ENCODE results near the gene USP5. TPM values are rescaled to one million over a fixed set of nuclear protein-coding genes. Genes with fewer than 3 reads are reported as not detected.

The USP5 gene
- total RNA-seq, 3 donors from 2014 or later (not counting 1 experiment from before 2014, with no cell fraction given): 48.3 to 67.2 (median 57.2) TPM

- H3K4me3 Mint-ChIP-seq: no peak overlapping the region
- no peak for TF ChIP-seq CTCF (IDR thresholded peaks at IDR 0.05)
- no peak overlapping the region for H3K27ac ChIP-seq (ENCODE audit: low read length)
- no peaks in the 10 kb centered on the region for H3K9me3 Mint-ChIP-seq
- H3K4me3 ChIP-seq (ENCODE audit: low read length): no peak overlapping the region
- H3K27me3 Mint-ChIP-seq (ENCODE audit: low read depth in 2 of 2): no peaks in the 10 kb centered on the region
- H3K9me3 ChIP-seq (ENCODE audit: control insufficient read depth, insufficient read depth, low read length): no peaks in the 10 kb centered on the region
- H3K4me1 Mint-ChIP-seq: peaks cover 8 to 26% of the 10 kb centered on the region in 2 donors
- no peaks in the 10 kb centered on the region for H3K36me3 Mint-ChIP-seq
- H3K27ac Mint-ChIP-seq: no peak overlapping the region
- no peaks in the 10 kb centered on the region for H3K36me3 ChIP-seq (ENCODE audit: control insufficient read depth, insufficient read depth, low read length)
- no peaks in the 10 kb centered on the region for H3K27me3 ChIP-seq (ENCODE audit: control insufficient read depth, insufficient read depth, low read length)
- peaks cover 15% of the 10 kb centered on the region for H3K4me1 ChIP-seq (ENCODE audit: control insufficient read depth, insufficient read depth, low read length)
- ATAC-seq (no peak), DNase-seq (no peak)
- intact Hi-C loops (cut with micrococcal nuclease): no loop called here
- WGBS (ENCODE audit: insufficient coverage): 100% methylated on average over 2 of the region's 2 CpGs
Observed at GRCh38 chr12:6847676-6848075, 4.3 kb upstream of the USP5 start.

- Histone ChIP-seq H3K9me3 (ENCODE audit: control insufficient read depth, insufficient read depth, low read length) (no peaks in the 10 kb centered on the region), H3K27ac (ENCODE audit: low read length) (no peak overlapping the region), H3K36me3 (ENCODE audit: control insufficient read depth, insufficient read depth, low read length) (no peaks in the 10 kb centered on the region), H3K27me3 (ENCODE audit: control insufficient read depth, insufficient read depth, low read length) (no peaks in the 10 kb centered on the region), H3K4me3 (ENCODE audit: low read length) (no peak overlapping the region), H3K4me1 (ENCODE audit: control insufficient read depth, insufficient read depth, low read length) (peaks cover 22% of the 10 kb centered on the region)
- H3K4me3 Mint-ChIP-seq: no peak overlapping the region
- TF ChIP-seq CTCF (IDR thresholded peaks at IDR 0.05): no peak
- ATAC-seq: no peak
- intact Hi-C loops (cut with micrococcal nuclease): no loop called here
- no peaks in the 10 kb centered on the region for H3K36me3 Mint-ChIP-seq
- no peak for DNase-seq
- H3K27me3 Mint-ChIP-seq (ENCODE audit: low read depth in 2 of 2): no peaks in the 10 kb centered on the region
- H3K27ac Mint-ChIP-seq: peak overlapping the region in 1 of 2 donors; percentile 55
- H3K4me1 Mint-ChIP-seq: peaks cover 8 to 43% of the 10 kb centered on the region in 2 donors
- 53% methylated on average over 2 of the region's 2 CpGs for WGBS (ENCODE audit: insufficient coverage)
- H3K9me3 Mint-ChIP-seq: no peaks in the 10 kb centered on the region
Observed at GRCh38 chr12:6849427-6849826, 2.5 kb upstream of the USP5 start.

GRCh38 chr12:6849976-6850560, 1.9 kb upstream of the USP5 start:
- H3K4me1 ChIP-seq (ENCODE audit: control insufficient read depth, insufficient read depth, low read length): peaks cover 22% of the 10 kb centered on the region
- H3K9me3 Mint-ChIP-seq: no peaks in the 10 kb centered on the region
- 92% methylated on average over 10 of the region's 10 CpGs for WGBS (ENCODE audit: insufficient coverage)
- no peak overlapping the region for H3K4me3 ChIP-seq (ENCODE audit: low read length)
- peak overlapping the region in 1 of 2 donors; percentile 55 for H3K27ac Mint-ChIP-seq
- intact Hi-C loops (cut with micrococcal nuclease): no loop called here
- H3K27me3 ChIP-seq (ENCODE audit: control insufficient read depth, insufficient read depth, low read length): no peaks in the 10 kb centered on the region
- H3K27me3 Mint-ChIP-seq (ENCODE audit: low read depth in 2 of 2): no peaks in the 10 kb centered on the region
- peaks cover 8 to 43% of the 10 kb centered on the region in 2 donors for H3K4me1 Mint-ChIP-seq
- no peak overlapping the region for H3K27ac ChIP-seq (ENCODE audit: low read length)
- no peaks in the 10 kb centered on the region for H3K36me3 Mint-ChIP-seq
- ATAC-seq (no peak), DNase-seq (no peak)
- H3K36me3 ChIP-seq (ENCODE audit: control insufficient read depth, insufficient read depth, low read length): no peaks in the 10 kb centered on the region
- TF ChIP-seq CTCF (IDR thresholded peaks at IDR 0.05): no peak
- H3K9me3 ChIP-seq (ENCODE audit: control insufficient read depth, insufficient read depth, low read length): no peaks in the 10 kb centered on the region
- peak overlapping the region; percentile 13 for H3K4me3 Mint-ChIP-seq

- Histone ChIP-seq H3K4me3 (ENCODE audit: low read length) (peak overlapping the region; percentile 76), H3K4me1 (ENCODE audit: control insufficient read depth, insufficient read depth, low read length) (peaks cover 22% of the 10 kb centered on the region), H3K9me3 (ENCODE audit: control insufficient read depth, insufficient read depth, low read length) (no peaks in the 10 kb centered on the region), H3K27ac (ENCODE audit: low read length) (no peak overlapping the region), H3K36me3 (ENCODE audit: control insufficient read depth, insufficient read depth, low read length) (peaks cover 3% of the 10 kb centered on the region), H3K27me3 (ENCODE audit: control insufficient read depth, insufficient read depth, low read length) (no peaks in the 10 kb centered on the region)
- H3K4me1 Mint-ChIP-seq: peaks cover 8 to 43% of the 10 kb centered on the region in 2 donors
- peak overlapping the region; percentile 95 to 99 for H3K27ac Mint-ChIP-seq
- H3K9me3 Mint-ChIP-seq: no peaks in the 10 kb centered on the region
- no peak overlapping the region for H3K4me3 Mint-ChIP-seq
- DNase-seq (no peak), ATAC-seq (no peak)
- WGBS (ENCODE audit: insufficient coverage): 69% methylated on average over 16 of the region's 16 CpGs
- no peaks in the 10 kb centered on the region for H3K27me3 Mint-ChIP-seq (ENCODE audit: low read depth in 2 of 2)
- intact Hi-C loops (cut with micrococcal nuclease): no loop called here
- H3K36me3 Mint-ChIP-seq: no peaks in the 10 kb centered on the region
- TF ChIP-seq CTCF (IDR thresholded peaks at IDR 0.05): no peak
Observed at GRCh38 chr12:6850796-6851152, 1.2 kb upstream of the USP5 start.

Measured in natural killer cell (primary cell).